CMK (cell line): ENCODE results near the gene CCSER1.

ENCODE experiments used
- DNase-seq: peaks from one replicate; pipeline ENCODE4 v3.0.0-alpha.2; 2010; ENCODE audit warnings: low read depth

Gene CCSER1

GRCh38 chr4:90198086-90198847, 71.1 kb downstream of the CCSER1 start:
- DNase-seq = no peak

- no peak for DNase-seq
Observed at GRCh38 chr4:90207887-90208454, 80.8 kb downstream of the CCSER1 start.

GRCh38 chr4:90209922-90210321, 82.7 kb downstream of the CCSER1 start:
- no peak for DNase-seq

- no peak for DNase-seq
Observed at GRCh38 chr4:90211174-90211573, 84.0 kb downstream of the CCSER1 start.

GRCh38 chr4:90215286-90215685, 88.1 kb downstream of the CCSER1 start:
- no peak for DNase-seq

- no peak for DNase-seq
Observed at GRCh38 chr4:90219822-90220221, 92.6 kb downstream of the CCSER1 start.

GRCh38 chr4:90220459-90220858, 93.3 kb downstream of the CCSER1 start:
- DNase-seq = no peak

- DNase-seq = no peak
Observed at GRCh38 chr4:90226734-90227133, 99.5 kb downstream of the CCSER1 start.

- DNase-seq = no peak
Observed at GRCh38 chr4:90227177-90227576, 100.0 kb downstream of the CCSER1 start.

GRCh38 chr4:90234916-90235547, 107.8 kb downstream of the CCSER1 start:
- DNase-seq = no peak

- no peak for DNase-seq
Observed at GRCh38 chr4:90237751-90238530, 110.7 kb downstream of the CCSER1 start.

- no peak for DNase-seq
Observed at GRCh38 chr4:90240333-90240732, 113.1 kb downstream of the CCSER1 start.

GRCh38 chr4:90241008-90241407, 113.8 kb downstream of the CCSER1 start:
- no peak for DNase-seq

- no peak for DNase-seq
Observed at GRCh38 chr4:90245837-90246236, 118.6 kb downstream of the CCSER1 start.

- no peak for DNase-seq
Observed at GRCh38 chr4:90246816-90247215, 119.6 kb downstream of the CCSER1 start.

- no peak for DNase-seq
Observed at GRCh38 chr4:90254357-90254756, 127.2 kb downstream of the CCSER1 start.

- DNase-seq = no peak
Observed at GRCh38 chr4:90274175-90274574, 147.0 kb downstream of the CCSER1 start.

GRCh38 chr4:90280954-90281353, 153.8 kb downstream of the CCSER1 start:
- no peak for DNase-seq

GRCh38 chr4:90281541-90282355, 154.6 kb downstream of the CCSER1 start:
- DNase-seq = no peak

GRCh38 chr4:90290345-90290744, 163.2 kb downstream of the CCSER1 start:
- no peak for DNase-seq

GRCh38 chr4:90292438-90292837, 165.2 kb downstream of the CCSER1 start:
- DNase-seq = no peak

GRCh38 chr4:90293320-90293719, 166.1 kb downstream of the CCSER1 start:
- no peak for DNase-seq
